ENCODE data around the gene ZCCHC7.

DNA sequence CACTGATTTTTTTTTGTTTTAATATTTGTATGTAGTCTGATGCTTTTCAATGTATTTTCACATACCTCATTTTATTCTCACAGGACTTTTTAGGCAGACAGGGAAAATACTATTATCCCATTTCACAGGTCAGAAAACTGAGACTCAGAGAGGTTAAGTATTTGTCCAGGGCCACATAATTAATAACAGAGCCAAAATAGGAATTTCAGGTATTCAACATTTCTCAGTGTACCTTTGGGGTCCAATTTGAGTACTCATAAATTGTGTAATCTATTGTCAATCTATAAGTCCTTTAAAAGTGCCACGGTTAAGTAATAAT is 181.4 kb downstream of the ZCCHC7 start:
- TF ChIP-seq JUND (IDR thresholded peaks at IDR 0.05; ENCODE audit: low read length) = no peak
- TF ChIP-seq POLR2A (IDR thresholded peaks at IDR 0.05; ENCODE audit: control extremely low read depth in 1 of 2, low read depth in 2 of 2, low read length in 2 of 2) = no peak
- TF ChIP-seq, protein P1, sequence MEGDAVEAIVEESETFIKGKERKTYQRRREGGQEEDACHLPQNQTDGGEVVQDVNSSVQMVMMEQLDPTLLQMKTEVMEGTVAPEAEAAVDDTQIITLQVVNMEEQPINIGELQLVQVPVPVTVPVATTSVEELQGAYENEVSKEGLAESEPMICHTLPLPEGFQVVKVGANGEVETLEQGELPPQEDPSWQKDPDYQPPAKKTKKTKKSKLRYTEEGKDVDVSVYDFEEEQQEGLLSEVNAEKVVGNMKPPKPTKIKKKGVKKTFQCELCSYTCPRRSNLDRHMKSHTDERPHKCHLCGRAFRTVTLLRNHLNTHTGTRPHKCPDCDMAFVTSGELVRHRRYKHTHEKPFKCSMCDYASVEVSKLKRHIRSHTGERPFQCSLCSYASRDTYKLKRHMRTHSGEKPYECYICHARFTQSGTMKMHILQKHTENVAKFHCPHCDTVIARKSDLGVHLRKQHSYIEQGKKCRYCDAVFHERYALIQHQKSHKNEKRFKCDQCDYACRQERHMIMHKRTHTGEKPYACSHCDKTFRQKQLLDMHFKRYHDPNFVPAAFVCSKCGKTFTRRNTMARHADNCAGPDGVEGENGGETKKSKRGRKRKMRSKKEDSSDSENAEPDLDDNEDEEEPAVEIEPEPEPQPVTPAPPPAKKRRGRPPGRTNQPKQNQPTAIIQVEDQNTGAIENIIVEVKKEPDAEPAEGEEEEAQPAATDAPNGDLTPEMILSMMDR (IDR thresholded peaks at IDR 0.05; ENCODE audit: control extremely low read depth in 1 of 3, insufficient read depth in 1 of 3, low read depth in 1 of 3, low read length in 3 of 3) = no peak
- no peak for TF ChIP-seq RAD21 (IDR thresholded peaks at IDR 0.05 in 1 of 2, conservative IDR thresholded peaks at IDR 0.05 in 1 of 2; ENCODE audit: low read depth in 2 of 2, low read length in 2 of 2)
- no peak for TF ChIP-seq GABPA (IDR thresholded peaks at IDR 0.05; ENCODE audit: borderline replicate concordance, insufficient read depth, low read length)
- no peak for TF ChIP-seq FOSL1 (IDR thresholded peaks at IDR 0.05; ENCODE audit: insufficient read depth, low read depth, low read length)
- no peak for TF ChIP-seq YY1 (IDR thresholded peaks at IDR 0.05; ENCODE audit: low read depth, low read length)
- TF ChIP-seq, protein P2, sequence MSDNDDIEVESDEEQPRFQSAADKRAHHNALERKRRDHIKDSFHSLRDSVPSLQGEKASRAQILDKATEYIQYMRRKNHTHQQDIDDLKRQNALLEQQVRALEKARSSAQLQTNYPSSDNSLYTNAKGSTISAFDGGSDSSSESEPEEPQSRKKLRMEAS (IDR thresholded peaks at IDR 0.05) = no peak
- TF ChIP-seq TAF1 (IDR thresholded peaks at IDR 0.05; ENCODE audit: low read depth, low read length) = no peak
